ENCODE measurements around the gene DCDC2.
"Not testable (repeated sequence)": the region's sequence is repeated elsewhere in the genome, so short reads cannot be mapped to it uniquely, and the experiment has no call there.

The DCDC2 gene

DNA sequence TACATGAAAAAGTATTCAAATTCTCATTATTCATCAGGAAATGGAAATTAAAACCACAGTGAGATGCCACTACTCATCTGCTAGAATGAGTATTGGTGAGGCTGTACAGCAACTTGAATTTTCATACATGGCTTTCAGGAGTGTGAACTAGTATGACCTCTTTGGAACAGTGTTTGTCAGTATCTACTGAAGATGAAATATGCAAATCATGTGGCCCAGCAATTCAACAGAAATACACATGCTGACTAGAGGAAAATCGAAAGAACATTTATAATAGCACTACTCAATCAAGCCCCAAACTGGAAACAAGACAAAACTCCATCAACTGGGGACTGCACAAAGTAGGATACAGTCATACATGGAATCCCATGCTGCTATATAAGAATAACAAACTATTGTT lies 102.2 kb downstream of the DCDC2 start:
- DNase-seq = no peak

DNA sequence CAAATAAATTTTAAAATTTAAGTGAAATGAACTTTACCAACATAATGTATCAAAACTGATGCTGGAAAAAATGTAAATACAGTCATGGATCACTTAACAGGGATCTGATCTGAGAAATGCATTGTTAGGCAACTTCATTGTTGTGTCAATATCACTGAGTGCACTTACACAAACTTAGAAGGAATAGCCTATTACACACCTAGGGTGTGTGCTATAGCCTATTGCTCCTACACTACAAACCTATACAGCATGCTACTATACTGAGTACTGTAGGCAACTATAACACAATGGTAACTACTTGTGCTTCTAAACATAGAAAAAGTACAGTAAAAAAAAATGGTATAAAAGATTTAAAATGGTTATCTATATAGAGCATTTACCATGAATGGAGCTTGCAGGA lies 104.5 kb downstream of the DCDC2 start:
- no peak for DNase-seq

- DNase-seq = no peak
These were observed 105.6 kb downstream of the DCDC2 start for GRCh38 chr6:24252280-24252679.

DNA sequence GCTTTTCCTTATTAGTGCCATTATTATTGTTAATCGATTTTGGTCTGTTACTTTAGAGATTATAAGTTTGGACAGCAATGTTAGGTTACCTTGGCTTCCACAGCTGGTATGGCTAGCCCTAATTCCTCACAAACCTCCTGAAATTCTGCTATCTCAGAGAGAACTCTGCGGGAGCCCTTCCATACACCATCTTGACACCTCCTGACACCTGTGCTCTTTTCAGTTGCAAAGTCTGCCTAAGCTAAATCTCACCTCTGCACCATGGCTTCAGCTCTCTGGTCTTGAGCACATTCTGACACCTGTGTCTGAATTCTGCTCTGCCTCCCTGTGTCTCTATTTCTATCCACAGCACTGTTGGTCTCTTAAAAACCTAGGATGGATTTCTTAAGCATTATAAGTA lies 106.5 kb downstream of the DCDC2 start:
- no peak for DNase-seq

DNA sequence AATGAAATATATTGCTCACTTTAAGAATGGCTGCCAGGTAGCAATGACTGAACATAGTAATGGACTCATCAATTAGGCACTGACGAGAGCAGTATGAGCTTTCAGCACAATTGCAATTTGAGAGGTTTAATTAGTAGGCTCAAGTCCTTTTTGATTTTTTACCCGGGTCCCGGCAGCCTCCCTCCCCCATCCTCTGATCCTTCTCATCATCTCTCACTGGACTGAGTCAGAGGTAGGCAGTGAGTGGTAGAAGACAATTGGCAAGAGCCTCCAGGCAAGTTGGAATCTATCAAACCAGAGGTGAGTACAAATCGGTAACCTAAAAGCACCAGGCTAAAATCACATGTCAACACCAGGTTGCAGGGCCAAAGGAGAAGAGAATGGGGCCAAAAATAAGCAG lies 107.9 kb downstream of the DCDC2 start:
- no peak for DNase-seq

DNA sequence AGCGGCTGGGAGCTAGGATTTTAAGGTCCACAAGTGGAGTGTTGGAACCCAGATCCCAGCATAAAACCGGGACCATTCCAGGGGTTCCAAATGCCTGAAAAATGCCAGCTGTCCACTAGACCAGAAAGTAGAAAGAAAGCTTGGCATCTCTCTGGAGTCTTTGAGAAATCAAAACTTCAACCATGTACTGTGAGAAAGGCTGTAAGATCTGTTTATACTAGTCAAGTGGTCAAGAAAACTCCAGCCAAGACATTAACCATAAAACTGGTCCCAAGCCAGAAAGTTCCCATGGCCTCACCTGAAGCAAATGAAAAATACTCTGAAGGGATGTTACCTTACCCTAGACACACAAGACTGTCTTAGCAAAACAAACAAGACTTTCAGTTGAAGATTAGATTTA lies 112.6 kb downstream of the DCDC2 start:
- DNase-seq = no peak

- DNase-seq = no peak
These were observed 114.9 kb downstream of the DCDC2 start for GRCh38 chr6:24242924-24243323.

GRCh38 chr6:24241779-24242178 lies 116.1 kb downstream of the DCDC2 start:
- not testable (repeated sequence) for DNase-seq

DNA sequence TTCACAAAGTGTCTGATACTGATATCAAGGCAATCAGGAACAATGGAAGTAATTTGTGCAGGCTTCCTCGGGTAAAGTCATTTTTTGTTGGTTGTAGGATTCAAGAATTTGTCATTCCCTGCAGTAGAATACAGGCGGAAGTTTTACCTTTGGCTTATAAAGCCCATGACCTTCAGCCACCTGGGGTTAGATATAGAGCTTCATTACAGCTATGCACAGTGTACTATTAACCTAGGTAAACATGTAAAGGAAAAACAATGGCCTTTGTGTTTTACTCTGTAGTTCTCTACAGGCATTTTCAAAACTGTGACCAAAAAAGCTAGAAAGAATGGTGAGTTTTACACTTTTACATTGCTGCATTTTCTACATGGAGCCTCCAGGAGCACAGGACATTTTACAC lies 116.9 kb downstream of the DCDC2 start:
- DNase-seq = no peak

DNA sequence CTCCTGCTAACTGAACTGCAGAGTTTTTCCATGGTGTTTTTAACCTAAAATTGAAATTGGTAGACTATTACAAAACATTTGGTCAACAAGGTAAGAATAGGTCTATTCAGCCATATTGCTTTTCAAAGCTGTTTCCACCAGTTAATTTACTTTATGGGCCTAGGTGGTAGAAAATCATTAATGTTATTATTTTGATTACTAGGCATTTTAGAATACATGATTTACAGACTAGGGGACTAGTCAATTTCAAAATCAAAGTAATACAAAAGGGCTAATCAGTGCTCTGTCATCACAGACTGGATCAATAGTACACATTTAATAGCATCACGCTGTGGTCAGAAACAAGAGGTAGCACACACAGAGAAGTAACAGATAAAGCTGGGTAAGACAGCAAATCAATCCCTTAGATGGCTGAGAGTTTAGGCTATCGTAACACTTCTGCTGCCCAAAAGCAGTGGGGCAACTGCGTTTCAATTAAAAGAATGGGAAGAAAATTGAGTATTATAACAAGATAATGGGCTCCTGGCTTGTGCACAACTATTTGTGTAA lies 117.4 kb downstream of the DCDC2 start:
- no peak for DNase-seq

- DNase-seq = no peak
These were observed 119.2 kb downstream of the DCDC2 start for GRCh38 chr6:24238700-24239099.

DNA sequence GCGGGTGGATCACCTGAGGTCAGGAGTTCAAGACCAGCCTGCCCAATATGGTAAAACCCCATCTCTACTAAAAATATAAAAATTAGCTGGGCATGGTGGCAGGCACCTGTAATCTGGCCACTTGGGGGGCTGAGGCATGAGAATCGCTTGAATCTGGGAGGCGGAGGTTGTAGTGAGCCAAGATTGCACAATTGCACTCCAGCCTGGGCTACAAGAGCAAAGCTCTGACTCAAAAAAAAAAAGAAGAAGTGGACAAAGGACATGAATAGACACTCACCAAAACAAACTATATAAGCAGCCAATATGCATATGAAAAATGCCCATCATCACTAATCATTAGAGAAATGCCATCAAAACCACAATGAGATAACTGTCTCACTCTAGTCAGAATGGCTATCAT lies 121.1 kb downstream of the DCDC2 start:
- not testable (repeated sequence) for DNase-seq

GRCh38 chr6:24233813-24234442 lies 123.9 kb downstream of the DCDC2 start:
- no peak for DNase-seq

GRCh38 chr6:24231438-24231977 lies 126.4 kb downstream of the DCDC2 start:
- DNase-seq = no peak

- no peak for DNase-seq
These were observed 128.0 kb downstream of the DCDC2 start for GRCh38 chr6:24229696-24230405.

DNA sequence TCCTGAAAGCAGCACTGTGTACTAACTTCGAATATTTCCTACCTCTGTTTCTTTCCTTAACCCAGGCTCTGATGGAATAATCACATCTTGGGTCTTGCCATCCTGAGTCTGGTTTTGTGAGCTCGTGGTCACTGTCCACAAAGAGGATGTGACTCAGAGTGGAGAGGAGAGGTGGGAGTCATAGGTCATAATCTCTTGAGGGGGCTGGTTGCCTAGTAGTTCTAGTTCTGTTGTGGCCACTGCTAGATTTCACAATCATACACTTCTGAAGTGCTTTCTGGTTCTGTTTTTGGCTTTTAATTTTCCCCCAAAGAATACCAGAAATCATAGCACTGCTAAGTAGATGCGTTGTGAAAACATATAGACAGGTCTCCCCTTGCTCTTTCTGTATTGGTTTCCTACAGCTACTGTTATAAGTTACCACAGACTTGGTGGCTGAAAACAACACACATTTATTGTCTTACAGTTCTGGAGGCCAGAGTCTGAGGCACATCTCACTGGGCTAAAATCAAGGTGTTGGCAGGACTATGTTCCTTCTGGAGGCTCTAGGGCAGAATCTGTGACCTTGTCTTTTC lies 129.1 kb downstream of the DCDC2 start:
- DNase-seq = no peak

GRCh38 chr6:24228123-24228522 lies 129.7 kb downstream of the DCDC2 start:
- DNase-seq = no peak

- DNase-seq = no peak
These were observed 130.3 kb downstream of the DCDC2 start for GRCh38 chr6:24227556-24227955.

- DNase-seq = no peak
These were observed 131.3 kb downstream of the DCDC2 start for GRCh38 chr6:24226541-24226940.

DNA sequence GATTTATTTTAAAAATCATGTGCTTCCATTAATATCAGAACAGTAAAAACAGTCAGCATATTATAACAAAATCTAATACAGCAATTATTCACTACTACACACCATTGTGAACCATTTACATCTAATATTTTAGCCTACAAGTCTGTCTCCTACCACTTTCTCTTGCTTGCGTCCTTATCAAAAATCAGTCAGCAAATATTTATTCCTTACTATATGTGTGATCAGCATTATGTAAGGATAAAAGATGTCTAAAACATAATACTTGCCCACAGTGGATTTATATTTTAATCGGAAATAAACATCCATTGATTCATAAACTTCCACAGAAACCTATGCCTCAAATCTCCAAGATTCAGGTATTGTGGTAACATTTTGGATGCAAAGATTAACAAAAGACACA lies 132.0 kb downstream of the DCDC2 start:
- DNase-seq = no peak

- DNase-seq = no peak
These were observed 134.5 kb downstream of the DCDC2 start for GRCh38 chr6:24223115-24223919.

DNA sequence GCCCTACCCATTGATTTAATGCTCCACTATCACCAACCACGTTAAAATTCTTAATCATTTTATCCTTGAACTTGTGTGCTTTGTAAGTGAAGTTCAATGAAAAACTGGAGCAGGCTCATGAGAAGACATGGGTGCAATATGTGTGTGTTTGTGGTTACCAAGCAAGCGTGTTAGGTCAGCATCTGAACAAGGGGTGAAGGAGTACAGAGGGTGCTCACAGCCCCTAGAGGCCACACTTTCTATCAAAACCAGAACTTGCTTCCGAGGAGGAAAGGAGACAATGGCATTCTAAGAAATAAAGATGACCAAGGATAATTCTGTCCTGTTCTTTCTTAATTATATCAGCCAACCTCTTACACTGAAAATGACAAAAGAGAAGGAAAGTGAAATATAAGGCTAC lies 138.2 kb downstream of the DCDC2 start:
- no peak for DNase-seq

DNA sequence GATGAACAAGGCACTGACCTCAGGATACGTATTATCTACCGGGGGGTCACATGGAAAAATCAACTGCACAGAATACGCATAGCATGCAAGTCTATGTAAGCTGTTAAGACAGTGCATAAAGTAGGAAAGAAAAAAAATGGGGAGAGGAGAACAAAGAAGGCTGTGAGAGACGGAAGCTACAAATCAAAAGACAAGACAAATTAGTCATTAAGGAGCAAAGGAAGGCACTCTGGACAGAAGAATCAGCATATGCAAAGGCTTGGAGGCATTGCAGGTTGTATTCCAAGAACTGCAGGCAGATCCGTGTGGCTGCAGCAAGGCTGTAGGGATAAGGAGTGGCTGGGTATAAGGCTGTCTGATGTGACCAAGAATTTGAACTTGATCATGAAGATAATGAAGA lies 142.9 kb downstream of the DCDC2 start:
- no peak for DNase-seq

All from NCI-H748 treated with DMSO at 0.1 percent for 48 hours (cell line).